ENCODE measurements around the gene SDSL. TPM values are rescaled to one million over a fixed set of nuclear protein-coding genes. Genes with fewer than 3 reads are reported as not detected.

Gene SDSL
- total and polyA plus RNA-seq, 4 donors, result 3.8 to 13.4 (median 6.8) TPM

DNA sequence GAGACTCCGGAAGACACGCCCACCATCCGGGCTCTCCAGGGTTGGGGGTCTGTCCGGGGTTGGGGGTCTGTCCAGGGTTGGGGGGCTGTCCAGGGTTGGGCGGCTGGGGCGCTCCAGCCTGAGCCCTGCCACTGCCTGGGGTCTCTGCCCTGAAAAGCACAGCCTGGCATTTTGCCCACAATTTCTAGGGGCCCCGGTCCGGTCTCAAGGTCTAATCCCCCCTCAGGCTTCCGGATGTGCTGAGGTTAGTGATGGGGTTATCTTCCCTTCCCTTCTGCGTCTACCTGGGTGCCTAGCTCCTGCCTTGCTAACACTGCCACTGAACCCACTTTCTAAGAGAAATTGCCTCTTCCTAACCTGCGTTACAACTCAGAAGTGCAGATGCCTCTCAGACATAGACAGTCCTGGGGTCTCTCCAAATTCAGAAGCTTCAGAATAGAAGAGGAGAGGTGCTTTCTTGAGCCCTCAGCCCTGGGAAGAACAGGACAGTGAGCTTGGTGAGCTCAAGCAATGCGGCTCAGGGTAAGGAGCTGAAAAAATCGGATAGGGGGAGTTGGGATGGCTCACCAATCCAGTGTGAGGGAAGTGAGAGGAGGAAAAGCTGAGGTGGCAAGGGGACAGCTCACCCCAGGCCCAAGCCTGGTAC is 43.8 kb downstream of the SDSL start:
- intact Hi-C loops (cut with DNase I), result no loop called here

DNA sequence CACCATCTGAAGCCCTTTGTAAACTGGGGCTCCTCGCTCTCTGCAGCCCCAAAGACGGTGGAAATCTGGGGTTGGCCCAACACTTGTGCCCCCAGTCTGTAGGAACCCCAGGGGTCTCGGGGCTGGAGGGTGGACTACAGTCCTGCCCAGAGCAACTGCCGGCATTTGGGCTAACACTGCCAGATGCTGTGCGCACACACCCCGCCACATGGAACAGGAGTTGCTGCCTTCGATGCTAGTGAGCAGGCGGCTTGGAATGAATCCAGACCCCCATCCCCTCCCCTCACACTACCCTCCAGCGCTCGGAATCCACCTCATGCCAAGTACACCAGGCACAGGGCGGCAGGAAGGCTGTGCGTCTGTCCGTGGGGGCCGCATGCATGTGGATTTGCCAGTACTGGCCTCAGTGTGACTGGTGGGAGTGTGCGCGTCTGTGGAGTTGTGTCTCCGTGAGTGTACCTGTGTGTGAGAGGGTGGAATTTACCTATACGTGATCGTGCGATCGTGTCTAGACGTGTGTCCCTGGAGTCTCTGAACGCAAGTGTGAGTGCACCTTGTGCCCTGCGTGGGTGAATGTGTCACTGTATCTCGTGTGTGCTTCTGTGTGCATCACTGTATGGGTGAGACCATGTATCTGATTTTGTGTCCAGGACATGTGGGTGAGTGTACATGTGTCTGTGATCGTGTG is 44.4 kb downstream of the SDSL start:
- Histone ChIP-seq H3K36me3 (ENCODE audit: control insufficient read depth in 1 of 2, insufficient read depth in 2 of 2, low read length in 1 of 2) (no peaks in the 10 kb centered on the region), H3K4me1 (ENCODE audit: control insufficient read depth in 1 of 2, insufficient read depth in 2 of 2, low read length in 2 of 2) (no peaks in the 10 kb centered on the region), H3K27ac (ENCODE audit: low read depth in 1 of 2, low read length in 2 of 2) (no peak overlapping the region), H3K4me3 (ENCODE audit: low read length in 2 of 2) (no peak overlapping the region), H3K27me3 (ENCODE audit: control insufficient read depth in 1 of 2, insufficient read depth in 2 of 2, low read length in 1 of 2) (peaks cover 0 to 1% of the 10 kb centered on the region in 2 donors), H3K9me3 (ENCODE audit: control insufficient read depth, low read length) (no peaks in the 10 kb centered on the region)
- intact Hi-C loops (cut with DNase I), result no loop called here
- DNase-seq (no peak), ATAC-seq (ENCODE audit: low FRiP score) (no peak)
- 3 to 5% methylated on average over 26 of the region's 26 CpGs for WGBS, 2 donors

More for the DNA sequence above, 43.8 kb downstream of the SDSL start:
- Histone ChIP-seq H3K9me3 (ENCODE audit: control insufficient read depth, low read length) (no peaks in the 10 kb centered on the region), H3K4me3 (ENCODE audit: low read length in 2 of 2) (no peak overlapping the region), H3K27ac (ENCODE audit: low read depth in 1 of 2, low read length in 2 of 2) (no peak overlapping the region), H3K4me1 (ENCODE audit: control insufficient read depth in 1 of 2, insufficient read depth in 2 of 2, low read length in 2 of 2) (no peaks in the 10 kb centered on the region), H3K27me3 (ENCODE audit: control insufficient read depth in 1 of 2, insufficient read depth in 2 of 2, low read length in 1 of 2) (peaks cover 0 to 1% of the 10 kb centered on the region in 2 donors), H3K36me3 (ENCODE audit: control insufficient read depth in 1 of 2, insufficient read depth in 2 of 2, low read length in 1 of 2) (no peaks in the 10 kb centered on the region)
- ATAC-seq (ENCODE audit: low FRiP score) (no peak), DNase-seq (no peak)
- WGBS, 2 donors, result 3% methylated on average over 13 of the region's 13 CpGs

DNA sequence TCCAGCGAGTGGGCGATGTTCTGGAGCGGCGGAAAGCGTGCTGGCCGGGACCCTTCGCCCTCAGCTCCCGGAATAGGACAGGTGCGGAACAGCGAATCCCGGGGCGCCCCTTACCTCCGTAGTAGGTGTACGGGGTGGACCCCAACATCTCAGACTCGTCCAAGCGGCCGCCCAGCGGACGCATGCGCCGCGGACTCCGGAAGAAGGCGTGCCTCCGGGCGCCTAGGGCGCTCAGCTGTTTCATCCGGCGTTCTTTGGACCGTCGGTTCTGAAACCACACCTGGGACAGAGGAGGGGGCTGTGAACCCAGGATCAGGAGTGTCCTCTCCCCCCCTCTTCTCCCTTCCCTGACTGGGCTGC is 44.9 kb downstream of the SDSL start:
- no peak overlapping the region for H3K27ac ChIP-seq (ENCODE audit: low read depth in 1 of 2, low read length in 2 of 2)
- intact Hi-C loops (cut with DNase I), result no loop called here
- H3K4me1 ChIP-seq (ENCODE audit: control insufficient read depth in 1 of 2, insufficient read depth in 2 of 2, low read length in 2 of 2), result no peaks in the 10 kb centered on the region
- no peak for ATAC-seq (ENCODE audit: low FRiP score)
- WGBS, 2 donors, result 2 to 3% methylated on average over 31 of the region's 31 CpGs
- no peaks in the 10 kb centered on the region for H3K9me3 ChIP-seq (ENCODE audit: control insufficient read depth, low read length)
- no peaks in the 10 kb centered on the region for H3K36me3 ChIP-seq (ENCODE audit: control insufficient read depth in 1 of 2, insufficient read depth in 2 of 2, low read length in 1 of 2)
- DNase-seq, result no peak
- peak overlapping the region in 1 of 2 donors; percentile 39 for H3K4me3 ChIP-seq (ENCODE audit: low read length in 2 of 2)
- peaks cover 0 to 1% of the 10 kb centered on the region in 2 donors for H3K27me3 ChIP-seq (ENCODE audit: control insufficient read depth in 1 of 2, insufficient read depth in 2 of 2, low read length in 1 of 2)

DNA sequence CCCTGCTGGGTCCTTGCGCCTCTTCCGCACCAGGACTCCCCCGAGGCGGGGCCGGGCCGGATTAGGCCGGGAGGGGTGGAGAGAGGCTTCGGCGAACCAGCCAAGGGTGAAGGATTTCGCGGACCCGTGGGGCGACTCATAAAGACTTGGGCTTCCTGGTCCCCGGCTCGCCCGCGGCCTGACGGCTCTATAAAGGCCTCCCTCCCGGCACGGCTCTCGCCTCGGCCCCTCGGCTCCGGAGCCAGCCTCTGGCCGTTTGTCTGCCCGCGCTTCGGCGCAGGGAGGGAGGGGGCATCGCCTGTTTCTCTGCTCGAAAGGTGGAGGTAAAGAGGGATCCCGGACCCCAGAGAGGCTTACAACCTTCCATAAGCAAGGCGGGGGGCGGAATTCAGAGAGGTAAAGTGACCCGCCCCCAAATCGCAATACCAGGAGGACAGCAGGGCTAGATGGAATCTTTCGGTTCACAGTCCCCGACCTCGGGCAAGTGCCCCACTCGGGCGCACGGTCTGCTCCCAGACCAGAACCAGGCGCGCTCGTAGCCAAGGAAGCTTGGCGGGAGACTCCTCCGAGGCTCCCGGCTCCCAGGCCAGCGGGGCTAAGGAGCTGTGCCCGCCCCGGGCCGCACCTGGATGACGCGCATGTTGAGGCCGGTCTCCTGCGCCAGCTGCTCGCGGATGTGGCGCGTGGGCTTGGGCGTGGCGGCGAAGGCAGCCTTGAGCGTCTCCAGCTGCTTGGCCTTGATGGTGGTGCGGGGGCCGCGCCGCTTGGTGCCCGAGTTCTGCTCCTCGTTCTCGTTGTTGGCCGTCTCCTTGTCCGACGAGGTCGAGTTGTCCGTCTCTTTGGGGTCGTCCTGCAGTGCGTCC is 45.6 kb downstream of the SDSL start:
- no peak for DNase-seq
- no peaks in the 10 kb centered on the region for H3K4me1 ChIP-seq (ENCODE audit: control insufficient read depth in 1 of 2, insufficient read depth in 2 of 2, low read length in 2 of 2)

DNA sequence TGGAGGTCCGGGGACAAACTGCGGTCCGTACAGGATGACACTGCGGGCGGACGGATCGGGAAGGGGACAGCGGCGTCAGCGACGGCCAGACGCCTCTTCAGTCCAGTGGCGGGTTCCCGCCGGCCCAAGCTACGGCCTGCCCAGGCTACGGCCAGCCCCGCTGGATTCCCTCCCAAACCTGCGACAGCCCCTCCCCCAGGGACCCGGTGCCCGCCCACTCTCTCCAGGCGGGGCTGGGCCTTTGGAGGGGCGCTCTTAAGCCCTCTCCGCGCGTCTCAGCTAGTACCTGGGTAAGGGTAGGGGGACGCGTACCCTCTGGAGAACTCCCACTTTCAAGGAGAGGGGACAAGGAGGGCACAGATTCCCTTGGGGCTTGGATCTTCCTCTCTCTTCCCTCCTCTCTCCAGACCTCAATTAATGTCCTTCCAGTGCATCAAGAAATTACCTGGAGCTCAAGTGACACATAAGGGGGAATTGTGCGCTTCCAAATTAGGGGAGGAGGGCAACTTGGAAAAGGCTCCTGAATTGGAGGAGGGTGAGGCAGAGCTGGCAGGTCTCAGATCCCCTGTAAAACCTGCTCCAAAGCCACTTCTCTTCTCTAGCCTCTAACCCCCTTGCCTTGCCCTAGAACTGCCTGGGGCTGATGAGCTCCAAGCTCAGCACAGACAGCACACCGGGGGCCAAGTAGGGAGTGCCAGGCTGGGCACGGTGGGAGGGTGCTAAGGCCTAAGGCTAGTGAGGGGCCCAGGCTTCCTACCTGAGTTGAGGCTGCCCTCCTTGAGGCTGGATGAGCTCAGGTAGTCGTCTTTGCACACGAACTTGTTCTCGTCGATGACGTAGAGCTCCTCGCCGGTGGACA is 46.4 kb downstream of the SDSL start:
- no peaks in the 10 kb centered on the region for H3K4me1 ChIP-seq (ENCODE audit: control insufficient read depth in 1 of 2, insufficient read depth in 2 of 2, low read length in 2 of 2)

More for the DNA sequence above, 45.6 kb downstream of the SDSL start:
- Histone ChIP-seq H3K36me3 (ENCODE audit: control insufficient read depth in 1 of 2, insufficient read depth in 2 of 2, low read length in 1 of 2) (no peaks in the 10 kb centered on the region), H3K4me3 (ENCODE audit: low read length in 2 of 2) (peak overlapping the region in 1 of 2 donors; percentile 39), H3K9me3 (ENCODE audit: control insufficient read depth, low read length) (no peaks in the 10 kb centered on the region), H3K27ac (ENCODE audit: low read depth in 1 of 2, low read length in 2 of 2) (no peak overlapping the region), H3K27me3 (ENCODE audit: control insufficient read depth in 1 of 2, insufficient read depth in 2 of 2, low read length in 1 of 2) (peaks cover 0 to 1% of the 10 kb centered on the region in 2 donors)
- intact Hi-C loops (cut with DNase I), result no loop called here
- 1% methylated on average over 72 to 78 of the region's 78 CpGs for WGBS, 2 donors
- no peak for ATAC-seq (ENCODE audit: low FRiP score)

DNA sequence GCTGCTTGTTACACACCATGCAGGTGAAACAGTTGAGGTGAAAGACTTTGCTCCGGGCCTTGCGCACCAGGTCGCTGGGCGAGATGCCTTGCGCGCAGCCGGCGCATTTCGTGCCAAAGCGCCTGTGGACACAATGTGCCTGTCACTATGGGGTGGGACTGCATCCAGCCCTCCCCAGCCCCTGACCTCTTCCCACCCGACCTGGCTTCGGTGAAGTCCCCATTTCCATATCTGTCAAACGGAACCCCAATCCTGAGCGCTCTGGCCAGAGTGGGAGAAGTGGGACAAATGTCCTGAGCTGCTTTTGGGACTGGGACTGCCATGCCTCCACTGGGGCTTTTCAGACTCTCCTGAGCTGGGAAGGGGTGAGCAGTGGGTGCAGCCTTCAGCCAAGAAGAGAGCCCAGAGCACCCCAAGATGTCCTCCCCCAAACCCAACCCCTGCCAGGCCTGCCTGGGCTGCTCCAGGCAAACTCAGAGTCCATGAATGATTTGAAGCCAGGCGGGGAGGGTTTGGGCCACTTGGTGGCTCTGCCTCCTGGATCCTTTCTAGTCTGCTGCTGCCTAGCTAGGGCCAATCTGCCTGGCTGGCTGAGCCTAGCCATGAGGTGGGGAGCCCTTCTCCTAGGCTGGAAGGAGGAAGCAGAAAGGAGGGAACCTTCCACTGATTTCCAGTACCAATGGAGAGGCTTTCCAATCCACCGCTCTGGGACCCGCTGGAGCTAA is 47.2 kb downstream of the SDSL start:
- intact Hi-C loops (cut with DNase I), result no loop called here
- peaks cover 0 to 1% of the 10 kb centered on the region in 2 donors for H3K27me3 ChIP-seq (ENCODE audit: control insufficient read depth in 1 of 2, insufficient read depth in 2 of 2, low read length in 1 of 2)
- no peaks in the 10 kb centered on the region for H3K36me3 ChIP-seq (ENCODE audit: control insufficient read depth in 1 of 2, insufficient read depth in 2 of 2, low read length in 1 of 2)
- no peaks in the 10 kb centered on the region for H3K9me3 ChIP-seq (ENCODE audit: control insufficient read depth, low read length)
- 3 to 6% methylated on average over 17 of the region's 17 CpGs for WGBS, 2 donors
- no peak overlapping the region for H3K4me3 ChIP-seq (ENCODE audit: low read length in 2 of 2)
- ATAC-seq (ENCODE audit: low FRiP score) (no peak), DNase-seq (no peak)
- no peak overlapping the region for H3K27ac ChIP-seq (ENCODE audit: low read depth in 1 of 2, low read length in 2 of 2)
- H3K4me1 ChIP-seq (ENCODE audit: control insufficient read depth in 1 of 2, insufficient read depth in 2 of 2, low read length in 2 of 2), result no peaks in the 10 kb centered on the region

More for the DNA sequence above, 46.4 kb downstream of the SDSL start:
- peaks cover 0 to 1% of the 10 kb centered on the region in 2 donors for H3K27me3 ChIP-seq (ENCODE audit: control insufficient read depth in 1 of 2, insufficient read depth in 2 of 2, low read length in 1 of 2)
- no peaks in the 10 kb centered on the region for H3K36me3 ChIP-seq (ENCODE audit: control insufficient read depth in 1 of 2, insufficient read depth in 2 of 2, low read length in 1 of 2)
- no peak overlapping the region for H3K27ac ChIP-seq (ENCODE audit: low read depth in 1 of 2, low read length in 2 of 2)
- DNase-seq, result no peak
- intact Hi-C loops (cut with DNase I), result no loop called here
- ATAC-seq (ENCODE audit: low FRiP score), result no peak
- 1% methylated on average over 38 of the region's 38 CpGs for WGBS, 2 donors
- no peaks in the 10 kb centered on the region for H3K9me3 ChIP-seq (ENCODE audit: control insufficient read depth, low read length)
- no peak overlapping the region for H3K4me3 ChIP-seq (ENCODE audit: low read length in 2 of 2)

DNA sequence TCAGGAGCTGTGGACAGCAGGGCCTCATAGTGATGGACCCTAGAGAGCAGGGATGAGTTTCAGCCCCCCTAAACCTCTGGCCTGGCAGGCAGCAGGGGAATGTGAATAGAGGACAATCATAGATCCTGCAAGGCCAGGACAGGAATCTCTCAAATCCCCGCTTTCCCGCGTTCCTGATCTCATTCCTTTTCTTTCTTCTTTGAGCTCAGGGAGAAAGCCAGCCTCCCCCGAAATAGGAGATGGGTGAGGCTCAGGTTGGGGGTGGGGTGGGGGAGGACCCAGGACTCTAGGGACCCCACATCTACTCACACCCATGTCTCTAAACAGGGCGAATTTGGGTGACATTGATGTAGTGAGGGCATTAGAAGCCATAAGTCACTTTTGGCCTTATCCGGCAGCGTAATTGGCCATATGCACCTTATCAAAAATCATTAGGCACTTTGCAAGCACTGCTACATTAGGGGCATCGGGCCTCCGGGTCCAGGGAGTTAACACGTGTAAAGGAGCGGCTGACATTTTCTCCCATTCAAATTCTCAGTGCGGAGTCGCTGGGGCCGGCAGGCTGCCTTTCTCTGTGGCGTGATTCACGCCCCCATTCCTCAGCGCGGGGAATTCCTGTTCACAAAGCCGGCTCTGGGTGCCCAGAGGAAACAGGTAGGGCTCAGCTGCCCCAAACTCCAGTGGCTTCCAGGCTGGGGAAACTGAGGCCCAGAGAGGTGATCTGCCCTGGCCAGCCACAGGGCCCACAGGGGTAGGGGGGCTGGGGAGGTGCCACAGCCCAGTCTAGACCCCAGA is 48.0 kb downstream of the SDSL start:
- intact Hi-C loops (cut with DNase I), result no loop called here
- H3K4me3 ChIP-seq (ENCODE audit: low read length in 2 of 2), result no peak overlapping the region
- DNase-seq (no peak), ATAC-seq (ENCODE audit: low FRiP score) (no peak)
- H3K9me3 ChIP-seq (ENCODE audit: control insufficient read depth, low read length), result no peaks in the 10 kb centered on the region
- H3K36me3 ChIP-seq (ENCODE audit: control insufficient read depth in 1 of 2, insufficient read depth in 2 of 2, low read length in 1 of 2), result no peaks in the 10 kb centered on the region
- WGBS, 2 donors, result 2 to 5% methylated on average over 19 of the region's 19 CpGs
- no peaks in the 10 kb centered on the region for H3K4me1 ChIP-seq (ENCODE audit: control insufficient read depth in 1 of 2, insufficient read depth in 2 of 2, low read length in 2 of 2)
- peaks cover 0 to 1% of the 10 kb centered on the region in 2 donors for H3K27me3 ChIP-seq (ENCODE audit: control insufficient read depth in 1 of 2, insufficient read depth in 2 of 2, low read length in 1 of 2)
- no peak overlapping the region for H3K27ac ChIP-seq (ENCODE audit: low read depth in 1 of 2, low read length in 2 of 2)

Measured in aorta (tissue), 5 donors.